NCI-H460 (cell line): Measurements from ENCODE around the gene INAVA. TPM values are rescaled to one million over a fixed set of nuclear protein-coding genes. Genes with fewer than 3 reads are reported as not detected.
"Not testable (repeated sequence)": the region's sequence is repeated elsewhere in the genome, so short reads cannot be mapped to it uniquely, and the experiment has no call there.

Experiments
- DNase-seq: peaks from one replicate; pipeline ENCODE4 v3.0.0-alpha.2; 2016; ENCODE audit warnings: low read depth; ENCODE audit errors: extremely low read depth
- small RNA-seq, 2 experiments: library from RNA; depleted of rRNA; stranded (forward); fragments of <200 nt; gene quantifications; one replicate each; pipeline ENCODE3, GENCODE V24; 2014
- total RNA-seq: library from RNA; depleted of rRNA; stranded (reverse); fragments of >200 nt; shearing (Covaris generic); gene quantifications from 2 replicates; pipeline ENCODE4 v1.2.3, GENCODE V29; 2014; rRNA removed

Gene INAVA
- total RNA-seq, 1 experiment from 2014 or later = 0.10 TPM

DNA sequence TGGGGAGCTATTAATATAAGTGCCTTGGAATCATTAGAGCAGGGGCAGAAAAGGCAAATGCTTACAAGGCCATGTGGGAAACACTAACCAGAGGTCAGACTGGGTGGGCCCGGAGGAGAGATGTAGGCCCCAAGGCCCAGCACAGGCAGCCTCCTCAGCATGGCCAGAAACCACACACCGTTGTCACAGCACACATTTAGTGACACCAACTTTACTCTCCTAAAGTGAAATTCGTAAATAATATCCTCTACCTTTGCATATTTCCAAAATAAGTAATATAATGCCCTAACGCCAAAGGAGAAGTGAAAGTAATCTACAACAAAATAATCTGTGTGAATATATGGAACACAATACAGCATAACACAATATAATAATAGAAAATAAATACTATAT lies 66.2 kb downstream of the INAVA start:
- DNase-seq = no peak

DNA sequence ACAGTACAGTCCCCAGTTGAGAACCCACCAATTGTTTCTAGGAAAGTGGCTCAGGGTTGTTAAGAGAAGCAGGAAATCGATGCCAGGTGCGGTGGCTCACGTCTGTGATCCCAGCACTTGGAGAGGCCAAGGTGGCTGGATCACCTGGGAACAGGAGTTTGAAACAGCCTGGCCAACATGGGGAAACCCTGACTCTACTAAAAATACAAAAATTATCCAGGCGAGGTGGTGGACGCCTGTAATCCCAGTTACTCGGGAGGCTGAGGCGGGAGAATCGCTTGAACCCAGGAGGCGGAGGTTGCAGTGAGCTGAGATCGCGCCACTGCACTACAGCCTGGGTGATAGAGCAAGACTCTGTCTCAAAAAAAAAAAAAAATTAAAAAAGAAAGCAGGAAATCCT lies 67.5 kb downstream of the INAVA start:
- not testable (repeated sequence) for DNase-seq

DNA sequence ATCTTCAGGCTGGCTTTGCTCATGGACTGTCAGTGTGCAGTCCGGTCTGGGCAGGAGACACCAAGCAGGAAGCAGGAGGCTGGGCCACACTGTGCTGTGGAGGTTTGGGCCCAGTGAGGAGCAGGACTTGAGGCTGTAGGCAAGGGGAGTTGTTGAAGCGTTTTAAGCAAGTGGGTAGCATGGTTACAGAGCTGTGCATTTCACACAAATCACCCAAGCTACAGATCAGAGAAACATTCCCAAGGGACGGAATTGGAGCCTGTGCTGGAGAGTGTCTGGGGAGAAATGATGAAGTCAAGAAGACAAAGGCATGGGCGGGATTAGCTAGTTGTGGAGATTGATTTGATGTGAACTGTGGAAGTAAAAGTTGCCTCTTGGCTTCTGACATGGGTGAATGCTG lies 67.9 kb downstream of the INAVA start:
- DNase-seq = no peak

DNA sequence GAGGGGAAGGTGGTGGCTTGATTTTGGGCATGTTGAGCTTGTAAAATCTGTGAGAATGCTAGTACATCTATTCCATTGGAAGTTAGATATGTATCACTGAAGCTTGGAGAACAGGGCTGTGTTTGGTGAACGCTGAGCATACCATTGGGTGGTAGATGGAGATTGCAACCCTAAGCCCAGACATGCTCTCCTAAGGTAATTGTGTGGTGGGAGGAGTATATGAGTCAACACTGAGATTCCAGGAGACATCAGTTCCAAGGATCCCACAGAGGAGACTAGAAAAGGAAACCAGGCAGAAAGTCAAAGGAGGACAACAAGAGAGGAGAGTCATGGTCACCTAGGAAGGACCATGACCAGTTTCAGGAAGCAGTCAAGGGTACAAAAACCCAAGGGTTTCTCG lies 68.4 kb downstream of the INAVA start:
- no peak for DNase-seq

DNA sequence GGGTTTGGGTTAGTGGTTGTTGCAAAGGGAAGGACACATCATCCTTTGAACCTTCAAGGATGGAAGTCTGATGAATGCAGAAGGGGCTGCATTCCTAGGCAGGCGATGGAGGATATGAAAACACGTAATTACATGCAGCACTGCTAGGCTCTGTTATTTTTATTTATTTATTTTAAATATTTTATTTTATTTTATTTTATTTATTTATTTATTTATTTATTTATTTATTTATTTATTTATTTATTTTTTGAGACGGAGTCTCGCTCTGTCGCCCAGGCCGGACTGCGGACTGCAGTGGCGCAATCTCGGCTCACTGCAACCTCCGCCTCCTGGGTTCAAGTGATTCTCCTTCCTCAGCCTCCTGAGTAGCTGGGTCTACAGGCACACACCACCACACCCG lies 69.2 kb downstream of the INAVA start:
- not testable (repeated sequence) for DNase-seq

Small RNA genes lying within 50 kb of the gene (small RNA-seq; reads per million reads assigned to genes)
- gene RNU6-704P = 0 reads per million in 2 experiments

Other genes starting within 250 kb of the INAVA start
- 46.0 and 54.2 TPM in 2 replicates for gene DDX59, start 225.0 kb upstream of the INAVA start, total RNA-seq
- 47.8 and 49.7 TPM in 2 replicates for gene CAMSAP2, start 156.0 kb upstream of the INAVA start, total RNA-seq
- gene GPR25, start 21.9 kb upstream of the INAVA start, total RNA-seq = not detected in 2 replicates
- 0.17 and 0.22 TPM in 2 replicates for gene KIF21B, start 128.8 kb downstream of the INAVA start, total RNA-seq
- gene CACNA1S, start 217.5 kb downstream of the INAVA start, total RNA-seq = not detected in 2 replicates
- 0.15 TPM in 1 of 2 replicates, not detected in the other for gene ASCL5, start 232.3 kb downstream of the INAVA start, total RNA-seq